Liver (tissue), 3 donors: ENCODE measurements around the gene IL36B.

Experiments
- CTCF ChIP-seq: fragments of 150-350 bp; IDR thresholded peaks from 2 replicates; pipeline ENCODE4 v1.5.1; 2017; ENCODE audit warnings: improper control_type of control experiment, low read depth, low read length; ENCODE audit not compliant: missing input control
- NR2F2 ChIP-seq: IDR thresholded peaks from 2 replicates; pipeline ENCODE4 v1.6.1; 2016; ENCODE audit warnings: antibody characterized with exemption
- RAD21 ChIP-seq, 2 donors: IDR thresholded peaks; 2 replicates each; pipeline ENCODE4 v1.6.1; 2016; ENCODE audit warnings: antibody characterized with exemption in 2 of 2, mild to moderate bottlenecking in 2 of 2
- TAF1 ChIP-seq: conservative IDR thresholded peaks from 2 replicates; pipeline ENCODE4 v1.6.1; 2016; ENCODE audit warnings: antibody characterized with exemption, mild to moderate bottlenecking
- YY1 ChIP-seq: IDR thresholded peaks from 2 replicates; pipeline ENCODE4 v1.6.1; 2016; ENCODE audit warnings: antibody characterized with exemption, mild to moderate bottlenecking
- ZBTB33 ChIP-seq: IDR thresholded peaks from 2 replicates; pipeline ENCODE4 v1.6.1; 2016; ENCODE audit warnings: antibody characterized with exemption
- donor health status: healthy.
- donor health status: healthy.

- TF ChIP-seq CTCF (no peak), ZBTB33 (no peak), RAD21 (IDR thresholded peaks at IDR 0.05) (no peak), NR2F2 (no peak), TAF1 (no peak), YY1 (no peak)
These were observed 16.2 kb upstream of the IL36B start for GRCh38 chr2:113068706-113069485.
